Stimulated activated CD4-positive, alpha-beta T cell treated with anti-CD3 and anti-CD28 coated beads, Interleukin-15, amount 100 ng/mL, for 24 hours (primary cell): Measurements from ENCODE around the gene OR4C6.
A peak's percentile ranks its signal among the peaks of the same experiment; 100 is the strongest.

ENCODE experiments used
- DNase-seq: peaks from one replicate; pipeline ENCODE4 v3.0.0-alpha.2; 2020

The OR4C6 gene

GRCh38 chr11:55661901-55662300 is at the start of gene OR4C6:
TSS of gene OR4C6 (plus strand) at chr11:55662201. CDS start at chr11:55665167, 2,966 bp downstream.
- DNase-seq: no peak

- no peak for DNase-seq
These were observed 37.5 kb upstream of the OR4C6 start for GRCh38 chr11:55624531-55624930.

GRCh38 chr11:55634813-55635212 is 27.2 kb upstream of the OR4C6 start, which contains the start of gene OR4P4:
TSS of gene OR4P4 (plus strand) at chr11:55635113.
- no peak for DNase-seq

- DNase-seq: no peak
These were observed 14.0 kb upstream of the OR4C6 start, which contains the start of gene OR4S2 for GRCh38 chr11:55648027-55648426. TSS of gene OR4S2 (plus strand) at chr11:55648327. CDS start at chr11:55650904, 2,577 bp downstream.

GRCh38 chr11:55652560-55652959 is 9.4 kb upstream of the OR4C6 start:
- DNase-seq: no peak

GRCh38 chr11:55655096-55655495 is 6.9 kb upstream of the OR4C6 start:
- DNase-seq: no peak

- DNase-seq: no peak
These were observed 3.9 kb upstream of the OR4C6 start for GRCh38 chr11:55658031-55658573.

- DNase-seq: no peak
These were observed 3.4 kb upstream of the OR4C6 start for GRCh38 chr11:55658608-55659007.

- no peak for DNase-seq
These were observed 7.4 kb downstream of the OR4C6 start for GRCh38 chr11:55669376-55669775.

GRCh38 chr11:55673860-55674259 is 11.9 kb downstream of the OR4C6 start:
- no peak for DNase-seq

GRCh38 chr11:55697817-55698216 is 35.8 kb downstream of the OR4C6 start:
- DNase-seq: no peak

- no peak for DNase-seq
These were observed 39.4 kb downstream of the OR4C6 start for GRCh38 chr11:55701429-55701828.

GRCh38 chr11:55707029-55707428 is 45.0 kb downstream of the OR4C6 start:
- no peak for DNase-seq

- DNase-seq: peak; percentile 8
These were observed 53.2 kb downstream of the OR4C6 start for GRCh38 chr11:55714982-55715888.
